Stimulated activated CD8-positive, alpha-beta memory T cell treated with anti-CD3 and anti-CD28 coated beads, Interleukin-15, amount 100 ng/mL, for 4 hours (primary cell): ENCODE measurements around the gene ELOB.

ENCODE experiments used
- DNase-seq, 2 donors: peaks; one replicate each; pipeline ENCODE4 v3.0.0-alpha.2; 2020; ENCODE audit warnings: low read depth in 2 of 2

The ELOB gene

GRCh38 chr16:2768403-2769089 lies 8.5 kb downstream of the ELOB start:
- no peak for DNase-seq

- DNase-seq = no peak
Observed at GRCh38 chr16:2767891-2768290, 9.2 kb downstream of the ELOB start.

- no peak for DNase-seq
Observed at GRCh38 chr16:2767140-2767731, 9.8 kb downstream of the ELOB start.

GRCh38 chr16:2766430-2767139 lies 10.5 kb downstream of the ELOB start:
- DNase-seq = no peak

- DNase-seq = no peak
Observed at GRCh38 chr16:2765462-2766404, 11.3 kb downstream of the ELOB start.

GRCh38 chr16:2764718-2765117 lies 12.4 kb downstream of the ELOB start:
- DNase-seq = no peak

- DNase-seq = no peak
Observed at GRCh38 chr16:2763173-2763572, 13.9 kb downstream of the ELOB start.

GRCh38 chr16:2762711-2763110 lies 14.4 kb downstream of the ELOB start:
- DNase-seq = no peak

GRCh38 chr16:2761886-2762583 lies 15.0 kb downstream of the ELOB start:
- no peak for DNase-seq

GRCh38 chr16:2761472-2761871 lies 15.6 kb downstream of the ELOB start:
- DNase-seq = no peak

GRCh38 chr16:2757344-2757743 lies 19.7 kb downstream of the ELOB start:
- DNase-seq = no peak

GRCh38 chr16:2756288-2757015 lies 20.6 kb downstream of the ELOB start:
- DNase-seq = no peak

GRCh38 chr16:2755158-2755557 lies 21.9 kb downstream of the ELOB start:
- no peak for DNase-seq

- DNase-seq = no peak
Observed at GRCh38 chr16:2753733-2754020, 23.4 kb downstream of the ELOB start.

- DNase-seq = peak in 1 of 2 donors; percentile 30
Observed at GRCh38 chr16:2752850-2753732, 24.0 kb downstream of the ELOB start.

- DNase-seq = peak; percentile 86 to 87
Observed at GRCh38 chr16:2752035-2752849, 24.8 kb downstream of the ELOB start, which contains the start of gene SRRM2. TSS of gene SRRM2 (plus strand) at chr16:2752638. CDS start at chr16:2756365, 3,727 bp downstream.

GRCh38 chr16:2751577-2752034 lies 25.5 kb downstream of the ELOB start:
- no peak for DNase-seq

GRCh38 chr16:2749936-2750335 lies 27.1 kb downstream of the ELOB start:
- no peak for DNase-seq

- no peak for DNase-seq
Observed at GRCh38 chr16:2749476-2749875, 27.6 kb downstream of the ELOB start.
